Activated naive CD8-positive, alpha-beta T cell treated with anti-CD3 and anti-CD28 coated beads for 36 hours (primary cell): Measurements from ENCODE around the gene BNC2. TPM values are rescaled to one million over a fixed set of nuclear protein-coding genes. Genes with fewer than 3 reads are reported as not detected.

Experiments
- DNase-seq: peaks from one replicate; pipeline ENCODE4 v3.0.0; 2021
- H3K27ac Mint-ChIP-seq: one replicate; pipeline ENCODE4 v1.8.0; 2022; ENCODE audit warnings: mild to moderate bottlenecking, moderate library complexity, mixed read lengths
- H3K27me3 Mint-ChIP-seq: one replicate; pipeline ENCODE4 v1.8.0; 2022; ENCODE audit warnings: mild to moderate bottlenecking, mixed read lengths
- H3K36me3 Mint-ChIP-seq: one replicate; pipeline ENCODE4 v1.8.0; 2021; ENCODE audit warnings: mild to moderate bottlenecking, mixed read lengths
- H3K4me1 Mint-ChIP-seq: one replicate; pipeline ENCODE4 v1.8.0; 2021; ENCODE audit warnings: mixed read lengths
- H3K4me3 Mint-ChIP-seq: one replicate; pipeline ENCODE4 v1.8.0; 2022; ENCODE audit warnings: mild to moderate bottlenecking, moderate library complexity, mixed read lengths
- H3K9me3 Mint-ChIP-seq: one replicate; pipeline ENCODE4 v1.8.0; 2022; ENCODE audit warnings: mixed read lengths
- total RNA-seq, 2 experiments: library from RNA; stranded (reverse); gene quantifications; one replicate each; pipeline ENCODE4 v1.2.3, GENCODE V29; 2021

BNC2 gene
- total RNA-seq, 2 experiments from 2014 or later: not detected

GRCh38 chr9:16727452-16728136, 142.9 kb downstream of the BNC2 start:
- Mint-ChIP-seq H3K27me3 (peaks cover 48% of the 10 kb centered on the region), H3K36me3 (no peaks in the 10 kb centered on the region), H3K9me3 (no peaks in the 10 kb centered on the region), H3K4me1 (peaks cover 9% of the 10 kb centered on the region), H3K27ac (no peak overlapping the region), H3K4me3 (no peak overlapping the region)
- DNase-seq: no peak

GRCh38 chr9:16726718-16727451, 143.6 kb downstream of the BNC2 start:
- Mint-ChIP-seq H3K9me3 (no peaks in the 10 kb centered on the region), H3K36me3 (no peaks in the 10 kb centered on the region), H3K4me3 (peak overlapping the region; percentile 42), H3K27ac (no peak overlapping the region), H3K27me3 (peaks cover 48% of the 10 kb centered on the region), H3K4me1 (peaks cover 9% of the 10 kb centered on the region)
- DNase-seq: peak; percentile 12

- H3K9me3 Mint-ChIP-seq: no peaks in the 10 kb centered on the region
- H3K27ac Mint-ChIP-seq: no peak overlapping the region
- no peak overlapping the region for H3K4me3 Mint-ChIP-seq
- no peaks in the 10 kb centered on the region for H3K36me3 Mint-ChIP-seq
- DNase-seq: no peak
- peaks cover 9% of the 10 kb centered on the region for H3K4me1 Mint-ChIP-seq
- peaks cover 54% of the 10 kb centered on the region for H3K27me3 Mint-ChIP-seq
These were observed 144.4 kb downstream of the BNC2 start for GRCh38 chr9:16726029-16726428.

- peaks cover 52% of the 10 kb centered on the region for H3K27me3 Mint-ChIP-seq
- DNase-seq: no peak
- no peaks in the 10 kb centered on the region for H3K36me3 Mint-ChIP-seq
- no peaks in the 10 kb centered on the region for H3K9me3 Mint-ChIP-seq
- no peak overlapping the region for H3K4me3 Mint-ChIP-seq
- H3K4me1 Mint-ChIP-seq: peaks cover 9% of the 10 kb centered on the region
- H3K27ac Mint-ChIP-seq: no peak overlapping the region
These were observed 145.4 kb downstream of the BNC2 start for GRCh38 chr9:16725066-16725465.

- H3K27me3 Mint-ChIP-seq: peaks cover 24% of the 10 kb centered on the region
- H3K36me3 Mint-ChIP-seq: no peaks in the 10 kb centered on the region
- peaks cover 5% of the 10 kb centered on the region for H3K4me1 Mint-ChIP-seq
- H3K27ac Mint-ChIP-seq: no peak overlapping the region
- no peaks in the 10 kb centered on the region for H3K9me3 Mint-ChIP-seq
- no peak overlapping the region for H3K4me3 Mint-ChIP-seq
- no peak for DNase-seq
These were observed 148.5 kb downstream of the BNC2 start for GRCh38 chr9:16721972-16722371.

- Mint-ChIP-seq H3K27ac (no peak overlapping the region), H3K36me3 (no peaks in the 10 kb centered on the region), H3K4me1 (no peaks in the 10 kb centered on the region), H3K4me3 (no peak overlapping the region), H3K27me3 (peaks cover 11% of the 10 kb centered on the region), H3K9me3 (no peaks in the 10 kb centered on the region)
- no peak for DNase-seq
These were observed 150.1 kb downstream of the BNC2 start for GRCh38 chr9:16720386-16720785.

- H3K9me3 Mint-ChIP-seq: no peaks in the 10 kb centered on the region
- no peaks in the 10 kb centered on the region for H3K4me1 Mint-ChIP-seq
- H3K4me3 Mint-ChIP-seq: no peak overlapping the region
- no peak for DNase-seq
- H3K36me3 Mint-ChIP-seq: no peaks in the 10 kb centered on the region
- peaks cover 11% of the 10 kb centered on the region for H3K27me3 Mint-ChIP-seq
- H3K27ac Mint-ChIP-seq: no peak overlapping the region
These were observed 150.5 kb downstream of the BNC2 start for GRCh38 chr9:16719921-16720320.

- Mint-ChIP-seq H3K36me3 (no peaks in the 10 kb centered on the region), H3K27me3 (peaks cover 7% of the 10 kb centered on the region), H3K27ac (no peak overlapping the region), H3K9me3 (no peaks in the 10 kb centered on the region), H3K4me3 (no peak overlapping the region), H3K4me1 (no peaks in the 10 kb centered on the region)
- DNase-seq: no peak
These were observed 151.5 kb downstream of the BNC2 start for GRCh38 chr9:16718952-16719351.

- no peak overlapping the region for H3K4me3 Mint-ChIP-seq
- no peak for DNase-seq
- H3K4me1 Mint-ChIP-seq: no peaks in the 10 kb centered on the region
- H3K36me3 Mint-ChIP-seq: no peaks in the 10 kb centered on the region
- no peaks in the 10 kb centered on the region for H3K9me3 Mint-ChIP-seq
- peaks cover 7% of the 10 kb centered on the region for H3K27me3 Mint-ChIP-seq
- H3K27ac Mint-ChIP-seq: no peak overlapping the region
These were observed 152.2 kb downstream of the BNC2 start for GRCh38 chr9:16718296-16718695.

GRCh38 chr9:16716601-16717000, 153.9 kb downstream of the BNC2 start:
- H3K4me3 Mint-ChIP-seq: no peak overlapping the region
- DNase-seq: no peak
- no peaks in the 10 kb centered on the region for H3K9me3 Mint-ChIP-seq

GRCh38 chr9:16715404-16715803, 155.1 kb downstream of the BNC2 start:
- Mint-ChIP-seq H3K9me3 (no peaks in the 10 kb centered on the region), H3K27ac (no peak overlapping the region), H3K4me1 (no peaks in the 10 kb centered on the region), H3K36me3 (no peaks in the 10 kb centered on the region), H3K4me3 (no peak overlapping the region), H3K27me3 (peaks cover 5% of the 10 kb centered on the region)
- DNase-seq: no peak

More at GRCh38 chr9:16716601-16717000, 153.9 kb downstream of the BNC2 start:
- Mint-ChIP-seq H3K27me3 (peaks cover 6% of the 10 kb centered on the region), H3K36me3 (no peaks in the 10 kb centered on the region), H3K4me1 (no peaks in the 10 kb centered on the region), H3K27ac (no peak overlapping the region)

- H3K4me1 Mint-ChIP-seq: no peaks in the 10 kb centered on the region
- H3K27me3 Mint-ChIP-seq: peaks cover 5% of the 10 kb centered on the region
- H3K4me3 Mint-ChIP-seq: no peak overlapping the region
- DNase-seq: no peak
- no peaks in the 10 kb centered on the region for H3K9me3 Mint-ChIP-seq
- H3K27ac Mint-ChIP-seq: no peak overlapping the region
- H3K36me3 Mint-ChIP-seq: no peaks in the 10 kb centered on the region
These were observed 157.7 kb downstream of the BNC2 start for GRCh38 chr9:16712787-16713186.

GRCh38 chr9:16710888-16711287, 159.6 kb downstream of the BNC2 start:
- no peaks in the 10 kb centered on the region for H3K36me3 Mint-ChIP-seq
- no peak for DNase-seq
- peaks cover 5% of the 10 kb centered on the region for H3K27me3 Mint-ChIP-seq
- no peak overlapping the region for H3K27ac Mint-ChIP-seq
- no peak overlapping the region for H3K4me3 Mint-ChIP-seq
- no peaks in the 10 kb centered on the region for H3K9me3 Mint-ChIP-seq
- no peaks in the 10 kb centered on the region for H3K4me1 Mint-ChIP-seq

- Mint-ChIP-seq H3K27ac (no peak overlapping the region), H3K9me3 (no peaks in the 10 kb centered on the region), H3K36me3 (no peaks in the 10 kb centered on the region), H3K4me1 (no peaks in the 10 kb centered on the region), H3K27me3 (peaks cover 5% of the 10 kb centered on the region), H3K4me3 (no peak overlapping the region)
- DNase-seq: no peak
These were observed 160.5 kb downstream of the BNC2 start for GRCh38 chr9:16709924-16710323.

- Mint-ChIP-seq H3K4me3 (no peak overlapping the region), H3K4me1 (no peaks in the 10 kb centered on the region)
- DNase-seq: no peak
These were observed 161.6 kb downstream of the BNC2 start for GRCh38 chr9:16708656-16709435.

More at GRCh38 chr9:16708656-16709435, 161.6 kb downstream of the BNC2 start:
- Mint-ChIP-seq H3K9me3 (no peaks in the 10 kb centered on the region), H3K27ac (no peak overlapping the region), H3K36me3 (no peaks in the 10 kb centered on the region), H3K27me3 (peaks cover 5% of the 10 kb centered on the region)
